ENCODE data around the gene ANKHD1.
A peak's percentile ranks its signal among the peaks of the same experiment; 100 is the strongest.

The ANKHD1 gene

DNA sequence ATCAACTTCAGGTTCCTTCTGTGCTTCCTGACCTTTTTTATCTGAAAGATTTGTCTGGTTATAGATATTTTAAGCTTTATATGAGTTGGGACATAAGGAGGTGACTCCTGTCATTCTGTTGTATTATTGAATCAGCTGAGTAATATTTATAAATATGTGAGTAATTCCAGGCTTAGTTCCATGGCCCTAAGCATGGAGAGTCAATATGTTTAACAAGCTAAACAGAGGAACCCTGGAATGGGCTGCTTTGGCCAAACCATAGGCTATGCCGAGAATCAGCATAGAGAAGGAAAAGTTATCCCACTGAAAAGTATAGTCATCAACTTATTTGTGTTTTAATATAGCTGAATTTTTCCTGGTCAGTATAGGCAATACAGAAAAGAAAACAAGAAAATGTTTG is 138.6 kb downstream of the ANKHD1 start:
- no peak for DNase-seq (ENCODE audit: low read depth, low spot score)

DNA sequence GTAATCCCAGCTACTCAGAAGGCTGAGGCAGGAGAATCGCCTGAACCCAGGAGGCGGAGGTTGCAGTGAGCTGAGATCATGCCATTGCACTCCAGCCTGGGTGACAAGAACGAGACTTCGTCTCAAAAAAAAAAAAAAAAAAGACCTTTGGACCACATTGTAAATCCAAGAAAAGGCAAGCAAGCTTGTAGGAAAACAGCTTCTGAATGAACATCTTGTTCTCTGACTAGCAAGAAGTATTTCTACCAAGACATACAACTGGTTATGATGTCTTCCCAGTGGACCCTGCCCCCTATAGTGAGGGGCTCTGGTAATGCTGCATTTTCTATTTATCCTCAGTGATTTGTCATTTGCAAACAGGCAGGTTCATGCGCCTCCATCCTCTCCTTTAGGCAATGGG is 141.3 kb downstream of the ANKHD1 start:
- no peak for DNase-seq (ENCODE audit: low read depth, low spot score)

DNA sequence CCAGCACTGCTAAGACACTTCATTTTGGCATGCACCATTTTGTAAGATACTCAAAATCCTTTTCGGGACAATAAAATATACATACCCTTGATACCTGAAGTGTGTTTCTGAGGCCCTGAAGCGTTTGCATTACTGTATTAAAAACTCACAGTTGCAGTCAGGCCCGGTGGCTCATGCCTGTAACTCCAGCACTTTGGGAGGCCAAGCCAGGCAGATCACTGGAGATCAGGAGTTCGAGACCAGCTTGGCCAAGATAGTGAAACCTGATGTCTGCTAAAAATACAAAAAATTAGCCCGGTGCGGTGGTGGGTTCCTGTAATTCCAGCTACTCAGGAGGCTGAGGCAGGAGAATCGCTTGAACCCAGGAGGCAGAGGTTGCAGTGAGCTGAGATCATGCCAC is 143.4 kb downstream of the ANKHD1 start:
- DNase-seq (ENCODE audit: low read depth, low spot score), result no peak

DNA sequence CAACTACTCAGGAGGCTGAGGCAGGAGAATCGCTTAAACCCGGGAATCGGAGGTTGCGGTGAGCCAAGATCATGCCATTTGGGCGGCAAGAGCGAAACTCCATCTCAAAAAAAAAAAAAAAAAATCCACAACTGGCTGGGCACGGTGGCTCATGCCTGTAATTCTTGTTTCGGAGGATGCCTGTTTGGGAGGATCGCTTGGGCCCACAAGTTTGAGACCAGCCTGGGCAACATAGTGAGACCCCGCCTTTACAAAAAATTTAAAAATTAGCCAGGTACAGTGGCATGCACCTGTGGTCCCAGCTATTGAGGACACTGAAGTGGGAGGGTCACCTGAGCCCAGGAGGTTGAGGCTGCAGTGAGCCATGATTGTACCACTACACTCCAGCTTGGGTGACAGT is 144.0 kb downstream of the ANKHD1 start:
- no peak for DNase-seq (ENCODE audit: low read depth, low spot score)

DNA sequence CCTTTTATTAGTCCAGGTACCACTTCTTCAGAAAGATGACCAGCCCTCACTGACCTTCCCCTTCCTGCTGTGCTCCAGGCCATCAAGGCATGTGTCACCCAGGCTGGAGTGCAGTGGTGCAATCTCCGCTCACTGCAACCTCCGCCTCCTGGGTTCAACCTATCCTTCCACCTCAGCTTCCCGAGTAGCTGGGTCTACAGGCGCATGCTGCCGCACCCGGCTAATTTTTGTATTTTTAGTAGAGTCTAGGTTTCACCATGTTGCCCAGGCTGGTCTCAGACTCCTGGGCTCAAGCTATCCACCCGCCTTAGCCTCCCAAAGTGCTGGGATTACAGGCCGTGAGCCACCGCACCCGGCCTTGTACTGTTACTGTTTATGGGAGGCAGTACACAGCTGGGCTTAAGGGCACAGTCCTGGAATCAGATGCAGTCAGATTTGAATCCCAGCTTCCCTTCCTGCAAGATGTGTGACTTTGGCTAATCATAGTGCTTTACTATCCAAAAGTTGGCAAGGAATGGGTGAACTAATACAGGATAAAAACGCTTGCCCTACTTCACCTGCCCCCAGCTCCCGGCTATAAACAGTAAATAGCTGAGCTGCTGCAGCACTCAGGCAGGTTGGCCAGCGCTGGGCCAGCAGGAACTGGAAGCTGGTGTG is 145.3 kb downstream of the ANKHD1 start:
- no peak for DNase-seq (ENCODE audit: low read depth, low spot score)

DNA sequence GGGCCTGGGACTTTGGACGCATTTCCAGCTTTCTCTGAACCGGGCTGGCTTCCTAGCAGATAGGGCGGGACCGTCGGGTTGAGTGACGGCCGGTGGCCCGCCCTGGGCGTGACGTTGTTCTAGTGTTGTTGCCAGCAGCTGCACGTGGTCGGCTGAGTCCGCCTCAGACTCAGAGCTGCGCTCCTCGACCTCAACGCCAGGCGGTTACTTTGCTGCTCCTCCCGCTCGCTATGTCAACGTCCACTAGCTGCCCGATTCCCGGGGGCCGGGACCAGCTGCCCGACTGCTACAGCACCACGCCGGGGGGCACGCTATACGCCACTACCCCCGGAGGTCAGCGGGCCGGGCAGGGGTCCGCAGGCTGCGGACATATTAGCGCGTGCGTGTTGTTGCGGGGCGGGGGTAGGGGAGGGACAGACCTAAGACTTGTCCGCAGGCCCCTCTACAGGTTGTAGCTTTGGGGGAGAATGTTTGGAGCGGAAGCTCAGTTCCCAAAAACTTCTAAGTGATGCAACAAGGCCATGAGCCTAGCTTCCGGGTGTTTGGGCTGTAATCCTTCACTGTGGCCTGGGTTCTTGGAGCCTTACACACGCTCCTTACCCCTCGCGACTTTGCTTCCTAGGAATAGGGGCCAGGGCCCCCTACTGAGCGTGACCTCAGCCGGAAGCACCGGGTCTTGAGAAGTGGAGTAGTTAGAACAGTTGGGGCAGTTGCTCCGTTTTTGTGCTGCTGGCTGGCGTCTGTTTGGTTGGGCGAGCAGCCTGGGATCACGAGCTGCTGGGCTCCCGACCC is 146.1 kb downstream of the ANKHD1 start, which contains the start of gene EIF4EBP3:
TSS of gene EIF4EBP3 (plus strand) at position 155 of the 792 bp plus-strand sequence. CDS start at position 231, 76 bp downstream.
- DNase-seq (ENCODE audit: low read depth, low spot score), result peak; percentile 99

DNA sequence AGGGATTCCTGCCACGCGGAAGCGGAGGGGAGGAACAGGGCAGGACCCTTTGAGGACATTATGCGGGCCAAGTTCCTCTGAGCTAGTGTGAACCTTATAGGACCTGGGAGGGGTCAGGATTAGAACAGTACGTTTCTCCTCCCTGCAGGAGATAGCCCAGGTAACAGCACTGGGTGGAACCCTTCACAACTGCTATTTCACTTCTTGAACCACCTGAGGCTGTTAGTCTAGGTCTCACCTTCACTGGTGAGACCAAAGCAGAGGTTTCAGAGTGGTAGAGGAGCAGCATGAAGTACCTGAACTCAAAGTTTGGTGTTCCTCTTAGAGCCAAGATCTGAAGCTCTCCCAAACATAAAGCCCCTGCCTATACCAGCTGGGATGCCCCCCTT is 146.7 kb downstream of the ANKHD1 start:
- DNase-seq (ENCODE audit: low read depth, low spot score), result peak; percentile 5

DNA sequence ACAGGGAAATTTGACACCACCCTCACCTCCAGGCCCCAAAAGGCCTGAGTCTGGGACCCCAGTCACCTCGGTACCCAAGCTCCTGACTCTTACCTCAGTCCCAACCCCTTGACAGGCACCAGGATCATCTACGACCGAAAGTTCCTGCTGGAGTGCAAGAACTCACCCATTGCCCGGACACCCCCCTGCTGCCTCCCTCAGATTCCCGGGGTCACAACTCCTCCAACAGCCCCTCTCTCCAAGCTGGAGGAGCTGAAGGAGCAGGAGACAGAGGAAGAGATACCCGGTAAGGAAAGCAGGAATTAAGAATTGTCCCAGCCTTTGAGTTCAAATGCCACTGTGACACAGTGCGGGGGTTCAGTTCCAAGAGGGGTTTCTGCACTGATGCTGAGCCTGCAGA is 147.2 kb downstream of the ANKHD1 start:
- no peak for DNase-seq (ENCODE audit: low read depth, low spot score)

DNA sequence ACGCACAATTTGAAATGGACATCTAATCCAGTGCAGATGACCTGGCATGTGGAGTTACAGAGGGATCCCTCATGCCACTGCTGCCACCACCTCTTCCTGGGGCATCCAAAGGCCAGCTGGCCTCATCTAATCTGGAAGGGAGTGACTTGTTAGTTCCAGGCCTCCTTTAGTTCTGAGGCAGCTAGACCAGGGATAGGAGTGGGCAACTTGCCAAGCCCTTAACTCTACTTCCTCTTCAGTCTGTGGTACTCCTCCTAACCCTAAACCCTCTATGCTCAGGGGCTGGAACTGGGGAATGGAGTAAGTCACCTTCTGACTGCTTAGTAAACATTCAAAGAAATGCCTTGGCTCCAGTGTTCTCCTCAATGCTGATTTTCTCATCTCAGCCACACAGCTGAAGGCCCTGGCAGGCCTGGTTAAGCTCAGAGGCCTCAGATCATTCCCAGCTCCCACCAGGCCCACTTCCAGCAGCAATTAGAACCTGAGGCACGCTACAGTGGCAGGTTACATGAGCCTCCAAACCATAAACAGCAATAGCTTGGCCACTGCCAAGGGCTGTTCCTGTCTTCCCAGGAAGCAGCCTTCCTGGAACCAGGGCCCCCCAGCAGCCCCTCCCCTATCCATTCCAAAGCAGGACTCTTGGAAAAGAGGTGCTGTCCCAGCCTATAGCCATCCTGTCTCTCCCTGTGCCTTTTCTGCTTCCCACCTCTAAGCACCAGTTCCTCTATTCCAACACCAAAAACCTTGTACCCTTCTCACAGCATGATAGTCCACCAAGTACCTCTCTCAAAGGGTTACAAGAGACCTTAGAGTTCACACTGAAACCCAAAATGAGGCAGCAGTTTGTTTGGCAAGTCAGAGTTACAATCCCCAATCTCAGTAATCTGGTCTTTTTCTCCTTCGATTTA is 147.9 kb downstream of the ANKHD1 start:
- peak; percentile 35 for DNase-seq (ENCODE audit: low read depth, low spot score)

DNA sequence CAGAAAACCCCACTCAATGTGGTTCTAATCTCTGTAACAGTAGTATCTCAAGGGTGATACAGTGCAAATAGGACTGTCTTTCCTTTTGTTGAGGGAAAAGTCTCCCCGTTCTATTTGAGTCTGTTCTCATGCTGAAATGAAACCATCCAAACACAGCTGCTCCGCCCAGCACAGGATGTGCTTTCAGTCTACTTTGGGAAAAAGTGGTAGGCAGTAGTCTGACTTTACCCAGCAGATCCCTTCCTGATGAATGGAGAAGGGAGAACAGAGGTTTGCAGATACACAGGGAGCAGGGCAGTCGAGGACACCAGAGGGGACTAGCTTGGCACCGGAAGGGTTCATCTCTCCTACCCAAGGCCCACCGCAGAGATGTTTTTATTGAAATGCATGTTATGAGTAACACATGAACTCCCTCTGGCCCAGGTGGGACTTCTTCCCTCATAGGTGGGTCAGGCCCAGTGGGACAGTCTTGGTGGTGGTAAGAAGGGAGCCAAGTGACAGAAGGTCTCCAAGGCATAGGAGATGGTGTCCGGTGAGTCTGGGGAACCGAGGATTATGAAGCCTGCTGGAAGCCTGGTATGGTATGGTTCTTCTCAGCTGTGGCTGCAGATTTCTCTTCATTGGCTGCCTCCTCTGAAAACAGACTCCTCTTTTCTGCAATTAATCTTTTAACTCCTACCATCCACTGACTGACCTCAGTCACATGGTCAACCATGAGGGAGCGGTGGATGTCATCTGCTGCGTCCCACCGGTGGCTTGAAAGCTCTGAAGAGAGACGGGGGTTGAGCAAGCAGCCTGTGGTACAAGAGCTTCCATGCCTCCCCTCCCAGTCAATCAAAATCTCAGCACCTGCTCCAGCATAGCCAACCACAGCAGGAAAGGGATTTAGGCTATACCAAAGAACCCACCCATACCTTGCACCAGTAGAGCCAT is 148.8 kb downstream of the ANKHD1 start:
- DNase-seq (ENCODE audit: low read depth, low spot score), result no peak

DNA sequence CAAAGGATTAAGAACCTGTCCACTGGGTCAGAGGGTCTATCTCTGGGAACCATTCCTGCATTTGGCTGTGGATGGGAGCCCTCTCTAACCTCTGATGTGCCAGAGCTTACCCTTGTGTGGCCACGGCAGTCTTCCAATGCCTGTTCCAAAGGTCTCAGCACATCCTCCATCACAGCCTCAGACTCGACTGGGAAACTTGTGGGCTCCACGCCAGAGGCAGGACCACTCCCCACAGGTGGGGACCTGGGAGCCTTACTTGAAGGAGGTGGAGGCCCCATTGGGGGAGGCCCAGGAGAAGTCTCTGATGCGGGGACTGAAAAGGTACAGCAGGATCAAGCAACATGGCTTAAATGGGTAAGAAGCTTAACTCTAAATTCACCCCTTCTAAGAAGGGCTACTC is 150.2 kb downstream of the ANKHD1 start:
- DNase-seq (ENCODE audit: low read depth, low spot score), result no peak

DNA sequence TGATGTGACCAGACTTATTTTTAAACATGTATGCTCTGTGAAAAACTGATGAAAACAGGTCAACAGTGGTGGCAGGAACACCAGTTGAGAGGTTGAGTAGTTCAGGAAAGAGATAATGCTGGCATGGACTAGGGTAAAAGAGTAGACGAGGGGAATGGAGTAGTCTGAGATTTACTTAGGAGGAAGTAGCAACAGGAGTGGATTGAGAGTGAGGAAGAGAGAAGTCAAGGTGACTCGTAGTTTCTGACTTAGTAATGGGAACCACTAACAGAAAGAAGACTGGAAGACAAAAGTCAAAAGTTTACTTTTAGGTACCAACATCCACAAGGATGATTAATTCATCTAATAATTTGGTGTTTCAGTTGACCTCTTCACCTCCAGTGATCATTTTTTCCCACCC is 152.0 kb downstream of the ANKHD1 start:
- DNase-seq (ENCODE audit: low read depth, low spot score), result no peak

DNA sequence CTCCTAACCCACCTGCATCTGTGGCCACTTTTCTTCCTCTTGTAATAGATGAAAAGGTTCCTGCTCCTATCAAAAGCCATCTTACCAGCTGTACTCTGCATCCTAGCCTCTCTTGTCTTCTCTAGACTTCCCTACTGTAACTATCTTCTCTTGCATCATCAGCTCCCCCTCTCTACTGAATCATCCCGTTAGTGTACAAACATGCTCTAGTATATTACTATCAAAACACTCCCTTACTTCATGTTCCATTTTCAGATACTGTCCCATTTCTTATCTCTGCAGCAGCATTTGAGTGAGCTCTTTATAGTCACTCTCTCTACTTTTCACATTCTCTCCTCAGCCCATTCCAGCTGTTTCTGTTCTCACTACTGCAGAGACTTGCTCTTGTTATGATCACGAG is 152.8 kb downstream of the ANKHD1 start:
- DNase-seq (ENCODE audit: low read depth, low spot score), result no peak

DNA sequence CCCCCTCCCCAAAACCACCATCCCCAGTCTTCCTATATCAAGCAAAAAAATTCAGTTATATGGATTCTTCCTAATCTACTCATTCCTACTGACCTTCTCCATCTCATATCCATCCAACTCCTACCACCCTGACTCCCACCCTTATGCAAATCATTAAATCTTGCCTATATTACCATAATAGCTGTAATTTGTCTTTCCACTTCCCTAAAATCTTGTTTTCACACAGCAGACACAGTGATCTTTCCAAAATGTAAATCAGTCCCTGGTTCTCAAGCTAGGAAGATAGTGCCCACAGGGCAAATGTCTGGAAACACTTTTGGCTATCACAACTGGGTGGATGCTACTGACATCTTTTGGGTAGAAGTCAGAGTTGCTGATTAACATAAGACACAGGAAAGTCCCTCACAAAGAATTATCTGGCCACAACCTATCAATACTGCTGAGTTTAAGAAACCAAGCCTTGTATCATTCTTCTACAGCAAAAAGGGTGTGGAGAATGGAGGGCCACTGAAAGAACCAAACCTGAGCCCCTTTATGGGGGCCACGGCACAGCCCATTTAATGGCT is 154.2 kb downstream of the ANKHD1 start:
- DNase-seq (ENCODE audit: low read depth, low spot score), result no peak

DNA sequence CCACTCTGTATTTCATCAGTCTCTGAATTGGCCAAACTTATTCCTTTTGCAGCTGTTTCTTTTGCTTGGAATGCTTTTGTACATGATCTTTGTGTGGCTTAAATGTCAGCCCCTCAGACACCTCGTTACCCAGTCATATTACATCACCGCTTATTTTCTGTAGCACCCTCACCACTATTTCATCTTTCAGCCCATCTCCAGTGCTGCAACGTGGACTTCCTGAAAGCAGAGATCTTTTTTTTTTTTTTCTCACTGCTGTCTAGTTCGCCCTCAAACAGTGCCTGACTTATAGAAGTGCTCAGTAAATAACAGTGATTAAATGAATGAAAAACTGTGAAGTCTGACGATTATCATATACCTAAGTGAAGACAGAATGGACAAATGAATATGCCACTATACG is 154.8 kb downstream of the ANKHD1 start:
- peak; percentile 44 for DNase-seq (ENCODE audit: low read depth, low spot score)

DNA sequence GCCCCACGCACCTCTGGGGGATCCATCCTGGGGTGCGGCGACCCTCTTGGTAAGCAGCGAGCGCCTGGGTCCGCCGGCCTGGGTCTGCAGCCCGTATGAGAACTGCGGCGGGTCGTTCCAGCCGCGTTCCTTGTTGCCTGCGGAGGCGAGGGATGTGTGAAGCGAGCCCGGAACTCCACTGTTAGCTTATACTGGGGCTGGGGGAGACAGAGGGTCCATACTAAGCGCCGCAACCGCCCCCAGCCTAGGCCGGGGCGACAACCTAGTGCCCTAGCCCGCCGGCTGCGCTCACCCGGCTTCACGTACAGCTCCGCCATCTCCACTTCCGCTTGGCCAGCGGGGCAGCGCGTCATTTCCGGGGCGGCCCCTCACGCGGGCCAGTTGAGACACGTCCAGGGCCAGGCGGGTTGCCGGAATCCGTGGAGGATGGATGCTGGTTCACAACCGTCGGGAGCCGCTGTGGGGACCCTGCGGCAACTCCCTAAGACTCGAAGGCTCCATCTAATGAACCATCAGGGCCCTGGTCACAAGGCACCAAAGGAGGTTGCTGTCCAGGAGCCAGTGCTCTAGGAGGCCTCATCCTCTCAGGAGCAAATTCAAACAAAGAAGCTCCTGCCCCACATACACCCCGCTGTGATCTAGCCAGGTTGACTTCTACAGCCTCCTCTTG is 155.6 kb downstream of the ANKHD1 start, which contains the start of gene SRA1:
TSS of gene SRA1 (minus strand) at position 338 of the 670 bp plus-strand sequence. CDS start at position 317, 21 bp downstream.
- DNase-seq (ENCODE audit: low read depth, low spot score), result peak; percentile 97

DNA sequence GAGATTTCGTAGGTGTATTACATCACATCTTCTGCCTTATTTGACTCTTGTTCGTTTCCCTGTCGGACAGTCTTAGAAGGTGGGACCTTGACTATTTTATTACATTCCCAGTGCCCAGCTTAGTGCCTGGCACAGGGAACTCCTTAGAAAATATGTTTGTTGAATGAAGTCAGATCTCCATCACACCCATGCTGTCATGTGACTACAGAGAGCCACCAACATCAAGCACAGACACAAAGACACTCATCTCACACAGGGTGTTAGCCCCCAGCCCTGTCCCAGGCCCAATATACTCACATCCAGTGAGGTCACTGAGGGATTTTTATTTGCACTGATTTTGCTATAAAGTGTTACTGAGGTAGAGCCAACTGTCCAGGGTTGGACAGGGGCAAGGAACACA is 156.3 kb downstream of the ANKHD1 start:
- no peak for DNase-seq (ENCODE audit: low read depth, low spot score)

DNA sequence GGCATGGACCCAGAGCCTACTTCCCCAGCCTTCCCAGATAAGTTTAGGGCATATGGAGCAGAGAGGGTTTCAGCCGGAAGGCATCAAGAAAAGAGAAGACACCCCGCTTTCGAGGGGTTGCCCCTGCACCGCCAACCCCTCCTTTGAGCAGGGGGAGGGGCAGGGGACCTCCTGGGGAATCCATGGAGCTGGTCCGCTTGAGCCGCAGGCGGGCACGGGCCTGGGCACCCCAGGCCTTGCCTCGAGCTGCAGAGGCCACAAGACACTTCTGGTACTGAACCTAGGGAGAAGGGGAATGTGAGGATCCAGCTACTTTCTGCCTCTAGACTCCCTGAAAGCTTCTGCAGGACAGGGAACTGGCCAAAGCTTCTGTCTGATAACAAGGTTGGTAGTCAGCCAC is 156.9 kb downstream of the ANKHD1 start:
- DNase-seq (ENCODE audit: low read depth, low spot score), result no peak

DNA sequence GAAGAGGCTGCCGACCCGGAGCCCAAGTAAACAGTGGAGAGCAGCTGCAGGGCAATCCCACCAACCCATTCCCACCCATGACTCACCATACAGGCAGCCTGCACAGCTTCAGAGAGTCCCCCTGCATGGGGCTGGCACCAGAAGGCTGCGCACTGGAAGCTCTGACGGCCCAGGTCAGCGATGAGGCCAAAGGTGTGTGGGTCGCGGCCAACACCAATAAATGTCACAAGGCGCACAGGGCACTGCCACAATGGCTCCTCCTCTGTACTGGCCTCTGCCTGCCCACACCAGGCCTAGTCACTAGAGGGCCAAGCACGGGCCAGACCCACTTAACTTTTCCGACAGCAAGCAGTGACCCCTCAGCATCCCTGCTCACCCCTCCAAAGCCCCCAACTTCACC is 158.6 kb downstream of the ANKHD1 start:
- no peak for DNase-seq (ENCODE audit: low read depth, low spot score)
